SK-N-SH (cell line): ENCODE measurements around the gene LKAAEAR1. TPM values are rescaled to one million over a fixed set of nuclear protein-coding genes. Genes with fewer than 3 reads are reported as not detected.

Experiments
- CTCF ChIA-PET: fragments of 300-600, 350-600 bp; formaldehyde crosslinking; extraction: SDS; loops from one replicate; lab custom pipeline; 2021; lab: Yijun Ruan, JAX
- POLR2A ChIA-PET: fragments of 350-600 bp; sonication (Branson Sonifier 250); formaldehyde crosslinking; extraction: SDS; loops from one replicate; lab custom pipeline; 2020; ENCODE audit warnings: antibody characterized with exemption, inconsistent platforms; lab: Yijun Ruan, JAX
- DNase-seq: peaks from one replicate; pipeline ENCODE4 v3.0.0; 2012
- H2AFZ ChIP-seq: fragments of 200-600 bp; sonication (generic); 2 replicates; pipeline ENCODE4 v1.8.1; 2016; ENCODE audit warnings: antibody characterized with exemption, mild to moderate bottlenecking, low read depth
- H3F3A ChIP-seq: fragments of 200-600 bp; sonication (generic); replicated peaks from 2 replicates; pipeline ENCODE3; 2016; ENCODE audit warnings: antibody characterized with exemption, mild to moderate bottlenecking; ENCODE audit not compliant: insufficient read depth
- H3K27ac ChIP-seq, 2 experiments: fragments of 200-500 bp in 1 of 2; fragments of 200-600 bp in 1 of 2; sonication (Bioruptor generic) in 1 of 2; sonication (generic), shearing (Covaris generic) in 1 of 2; 2 replicates each; pipeline versions ENCODE4 v1.5.1 to v1.6.1; 2014 to 2016; ENCODE audit warnings: low read depth in 2 of 2, inconsistent platforms in 1 of 2, low read length in 1 of 2, mild to moderate bottlenecking in 1 of 2, mixed read lengths in 1 of 2
- H3K27me3 ChIP-seq: fragments of 200-600 bp; sonication (generic), shearing (Covaris generic); 2 replicates; pipeline ENCODE4 v1.6.1; 2016; ENCODE audit warnings: mixed run types; ENCODE audit not compliant: insufficient read depth
- H3K36me3 ChIP-seq, 2 experiments: fragments of 200-500 bp in 1 of 2; fragments of 200-600 bp in 1 of 2; sonication (Bioruptor generic) in 1 of 2; sonication (generic) in 1 of 2; replicated peaks in 1 of 2; 2 replicates each; pipeline versions ENCODE3 to v1.5.1; 2014 to 2016; ENCODE audit warnings: low read length in 1 of 2, mild to moderate bottlenecking in 1 of 2; ENCODE audit not compliant: insufficient read depth in 2 of 2, control insufficient read depth in 1 of 2
- H3K4me1 ChIP-seq, 2 experiments: fragments of 200-500 bp in 1 of 2; fragments of 200-600 bp in 1 of 2; sonication (Bioruptor generic) in 1 of 2; sonication (generic), shearing (Covaris generic) in 1 of 2; 2 replicates each; pipeline versions ENCODE4 v1.5.1 to v1.6.1; 2014 to 2016; ENCODE audit warnings: low read depth in 1 of 2, low read length in 1 of 2, mixed run types in 1 of 2; ENCODE audit not compliant: insufficient read depth in 2 of 2, control insufficient read depth in 1 of 2
- H3K4me2 ChIP-seq: fragments of 200-600 bp; sonication (generic), shearing (Covaris generic); 2 replicates; pipeline ENCODE4 v1.6.1; 2017; ENCODE audit warnings: mixed run types
- H3K4me3 ChIP-seq, 2 experiments: fragments of 200-500 bp in 1 of 2; fragments of 200-600 bp in 1 of 2; sonication (Bioruptor generic) in 1 of 2; sonication (generic), shearing (Covaris generic) in 1 of 2; 2 replicates each; pipeline versions ENCODE4 v1.5.1 to v1.8.1; 2014 to 2016; ENCODE audit warnings: low read depth in 2 of 2, inconsistent platforms in 1 of 2, low read length in 1 of 2, mild to moderate bottlenecking in 1 of 2, mixed read lengths in 1 of 2, moderate library complexity in 1 of 2
- H3K79me2 ChIP-seq: fragments of 200-600 bp; sonication (generic); 2 replicates; pipeline ENCODE4 v1.8.1; 2017; ENCODE audit warnings: mild to moderate bottlenecking; ENCODE audit not compliant: insufficient read depth
- H3K9ac ChIP-seq: fragments of 200-600 bp; sonication (generic); 2 replicates; pipeline ENCODE4 v1.6.1; 2017; ENCODE audit warnings: mixed run types
- H3K9me2 ChIP-seq: fragments of 200-600 bp; sonication (generic); 2 replicates; pipeline ENCODE4 v1.6.1; 2017; ENCODE audit warnings: mixed run types
- H3K9me3 ChIP-seq: fragments of 200-600 bp; sonication (generic); 2 replicates; pipeline ENCODE4 v1.6.1; 2017; ENCODE audit warnings: mixed run types, mild to moderate bottlenecking, moderate library complexity
- H4K20me1 ChIP-seq: fragments of 200-600 bp; sonication (generic); 2 replicates; pipeline ENCODE4 v1.6.1; 2017; ENCODE audit warnings: mild to moderate bottlenecking, mixed run types; ENCODE audit not compliant: insufficient read depth
- CHD2 ChIP-seq: fragments of 150-350 bp; IDR thresholded peaks from 2 replicates; pipeline ENCODE4 v1.6.1; 2018; ENCODE audit warnings: low read length; ENCODE audit not compliant: partially characterized antibody
- ELF1 ChIP-seq: IDR thresholded peaks from 2 replicates; pipeline ENCODE4 v1.4.0; 2012
- EP300 ChIP-seq, 2 experiments: IDR thresholded peaks; 2 replicates each; pipeline versions ENCODE4 v1.4.0 to v1.6.1; 2012; ENCODE audit warnings: borderline replicate concordance in 1 of 2, low read depth in 1 of 2, low read length in 1 of 2
- FOSL2 ChIP-seq: IDR thresholded peaks from 2 replicates; pipeline ENCODE4 v1.4.0; 2012; ENCODE audit warnings: low read depth, mild to moderate bottlenecking, moderate library complexity, borderline replicate concordance
- FOXM1 ChIP-seq: IDR thresholded peaks from 2 replicates; pipeline ENCODE4 v1.4.0; 2012; ENCODE audit warnings: low read depth, mild to moderate bottlenecking
- GATA2 ChIP-seq: sonication (generic); formaldehyde crosslinking; IDR thresholded peaks from 2 replicates; pipeline ENCODE4 v1.5.0; 2020; ENCODE audit warnings: mild to moderate bottlenecking, missing genetic modification reagents
- IRF3 ChIP-seq: fragments of 150-350 bp; IDR thresholded peaks from 2 replicates; pipeline ENCODE4 v1.6.1; 2016; ENCODE audit warnings: mild to moderate bottlenecking, low read depth, low read length
- MXI1 ChIP-seq: IDR thresholded peaks from 2 replicates; pipeline ENCODE4 v1.6.1; 2012; ENCODE audit warnings: mild to moderate bottlenecking, low read depth, low read length, improper control_type of control experiment
- NFIC ChIP-seq: IDR thresholded peaks from 2 replicates; pipeline ENCODE4 v1.4.0; 2012; ENCODE audit warnings: borderline replicate concordance
- RAD21 ChIP-seq: IDR thresholded peaks from 2 replicates; pipeline ENCODE4 v1.6.1; 2012; ENCODE audit warnings: mild to moderate bottlenecking, low read length
- RCOR1 ChIP-seq: fragments of 150-350 bp; IDR thresholded peaks from 2 replicates; pipeline ENCODE4 v1.6.1; 2017; ENCODE audit warnings: antibody characterized with exemption, low read length
- SIN3A ChIP-seq: IDR thresholded peaks from 2 replicates; pipeline ENCODE4 v1.6.1; 2012; ENCODE audit warnings: low read depth, mild to moderate bottlenecking, low read length, moderate library complexity, borderline replicate concordance
- TEAD4 ChIP-seq: IDR thresholded peaks from 2 replicates; pipeline ENCODE4 v1.4.0; 2012; ENCODE audit warnings: mild to moderate bottlenecking, borderline replicate concordance; ENCODE audit not compliant: insufficient read depth
- USF1 ChIP-seq: IDR thresholded peaks from 2 replicates; pipeline ENCODE4 v1.4.0; 2012; ENCODE audit warnings: low read depth, borderline replicate concordance
- ZBTB33 ChIP-seq: IDR thresholded peaks from 2 replicates; pipeline ENCODE4 v1.4.0; 2012; ENCODE audit warnings: low read depth, borderline replicate concordance
- WGBS: methylation state at CpG from one replicate; pipeline ENCODE4 v1.1.6; 2017; ENCODE audit warnings: low lambda C conversion rate; 5-methylcytosine and 5-hydroxymethylcytosine counted together
- polyA plus RNA-seq, 3 experiments: library from polyadenylated mRNA; depleted of rRNA; stranded (reverse); fragments of >200 nt; gene quantifications; 2 replicates each; pipeline ENCODE4 v1.2.3, GENCODE V29; 2012

LKAAEAR1 gene
- polyA plus RNA-seq, 1 of the 3 experiments (the other 2 are of a cell fraction): 0.71 TPM

GRCh38 chr20:64044484-64045247, 39.5 kb downstream of the LKAAEAR1 start:
- no peaks in the 10 kb centered on the region for H3K9me2 ChIP-seq
- DNase-seq: no peak
- no peaks in the 10 kb centered on the region for H4K20me1 ChIP-seq
- WGBS: 47% methylated on average over 9 of the region's 14 CpGs
- H3K79me2 ChIP-seq: no peaks in the 10 kb centered on the region
- H3K36me3 ChIP-seq: no peaks in the 10 kb centered on the region
- H3K27ac ChIP-seq: no peak overlapping the region
- POLR2A ChIA-PET: no interaction called here
- TF ChIP-seq IRF3 (no peak), FOXM1 (no peak), CHD2 (no peak), FOSL2 (no peak), MXI1 (no peak), RAD21 (no peak), SIN3A (no peak), TEAD4 (no peak), ZBTB33 (no peak), NFIC (no peak), ELF1 (no peak), EP300 (IDR thresholded peaks at IDR 0.05; ENCODE audit: borderline replicate concordance in 1 of 2, low read depth in 1 of 2, low read length in 1 of 2) (no peak), RCOR1 (no peak), USF1 (no peak), GATA2 (CRISPR knock-in tag) (no peak)
- H3K9ac ChIP-seq: no peak overlapping the region
- CTCF ChIA-PET: interaction anchor here (1.5 to 3.5 kb wide), 4 partner anchors 13 to 71 kb away, joined by 3 to 15 read pairs (median 6); partner anchors contain the start of genes OPRL1 and TCEA2
- H3K27me3 ChIP-seq: peaks cover 26% of the 10 kb centered on the region
- no peaks in the 10 kb centered on the region for H3K9me3 ChIP-seq
- no peak overlapping the region for H2AFZ ChIP-seq
- H3F3A ChIP-seq: peaks cover 10% of the 10 kb centered on the region
- peak overlapping the region; percentile 35; the same call in 1 of the 2 replicates for H3K4me2 ChIP-seq
- H3K4me1 ChIP-seq: peaks cover 0 to 7% of the 10 kb centered on the region in 2 experiments; a peak in 1 of 4 replicates
- no peak overlapping the region for H3K4me3 ChIP-seq
